GM21390 (cell line): ENCODE measurements around the gene OR4A47.
"Not testable (repeated sequence)": the region's sequence is repeated elsewhere in the genome, so short reads cannot be mapped to it uniquely, and the experiment has no call there.

Source experiments
- ATAC-seq: cut with Tn5 transposase; IDR thresholded peaks from one replicate; pipeline ENCODE4 v1.9.1; 2021; ENCODE audit not compliant: unreplicated experiment

Gene OR4A47

GRCh38 chr11:48488493-48488892 lies at the start of gene OR4A47:
TSS of gene OR4A47 (plus strand) at chr11:48488793. CDS start at chr11:48488793, 0 bp downstream.
- ATAC-seq: not testable (repeated sequence)

- ATAC-seq: not testable (repeated sequence)
These were observed 32.7 kb upstream of the OR4A47 start for GRCh38 chr11:48455909-48456308.

- ATAC-seq: not testable (repeated sequence)
These were observed 14.6 kb upstream of the OR4A47 start for GRCh38 chr11:48473966-48474365.

- not testable (repeated sequence) for ATAC-seq
These were observed 13.9 kb upstream of the OR4A47 start for GRCh38 chr11:48474703-48475102.

GRCh38 chr11:48506169-48506568 lies 17.6 kb downstream of the OR4A47 start:
- not testable (repeated sequence) for ATAC-seq

GRCh38 chr11:48538991-48539390 lies 50.4 kb downstream of the OR4A47 start:
- no peak for ATAC-seq
